ENCODE data around the gene ZDHHC3.

GRCh38 chr3:44965165-44965564, 10.8 kb downstream of the ZDHHC3 start:
- TF ChIP-seq CTCF (IDR thresholded peaks at IDR 0.05; ENCODE audit: low read depth, low read length) (no peak), EZH2phosphoT487 (IDR thresholded peaks at IDR 0.05; ENCODE audit: low read depth) (no peak)

All from OCI-LY3 (cell line).